H1 (cell line): Measurements from ENCODE around the gene ARAP2. TPM values are rescaled to one million over a fixed set of nuclear protein-coding genes. Genes with fewer than 3 reads are reported as not detected.

Experiments
- SIX5 ChIP-seq: IDR thresholded peaks from 2 replicates; pipeline ENCODE4 v1.6.1; 2011; ENCODE audit warnings: mild to moderate bottlenecking, low read depth, low read length
- polyA plus RNA-seq, 7 experiments: library from polyadenylated mRNA; depleted of rRNA in 3 of 7; stranded (reverse) in 5 of 7; unstranded in 2 of 7; fragments of >200 nt in 5 of 7; fragments of 200-250 nt in 2 of 7; gene quantifications; 1 replicate in 5 of 7; 2 replicates in 1 of 7; 4 replicates in 1 of 7; pipeline versions ENCODE4 v1.2.1 to v1.2.3, GENCODE V29; 2011 to 2013; ENCODE audit warnings: missing spikeins in 2 of 7, mixed read lengths in 2 of 7
- total RNA-seq: library from RNA; stranded (reverse); fragmentation: NEBNext Ultra II Directional; extraction: Animal tissue kit (Norgen Biotek cat#: 25700); gene quantifications from 2 replicates; pipeline ENCODE4 v1.2.1, GENCODE V29; 2021

ARAP2 gene
- total and polyA plus RNA-seq, 2 of the 8 experiments (the other 6 are each of a cell fraction or from before 2014, with no cell fraction given): 0.15 to 2.3 TPM

GRCh38 chr4:36233567-36234266 lies 10.6 kb downstream of the ARAP2 start (continued):
- TF ChIP-seq SIX5: no peak
